GM20000 (cell line): Measurements from ENCODE around the gene SCAMP4.

Source experiments
- DNase-seq: peaks from one replicate; pipeline ENCODE4 v3.0.0; 2012; ENCODE audit warnings: low spot score
- CTCF ChIP-seq: IDR thresholded peaks from 2 replicates; pipeline ENCODE4 v1.5.1; 2012; ENCODE audit warnings: mild to moderate bottlenecking, control low read depth; ENCODE audit errors: extremely low read depth, missing control alignments

Gene SCAMP4

GRCh38 chr19:1924320-1924961 is 19.2 kb downstream of the SCAMP4 start:
- DNase-seq, result no peak
- no peak for TF ChIP-seq CTCF

- no peak for DNase-seq
- TF ChIP-seq CTCF, result no peak
Measured at GRCh38 chr19:1925544-1925943, 20.3 kb downstream of the SCAMP4 start.

- peak; percentile 83 for TF ChIP-seq CTCF
- DNase-seq, result peak; percentile 90
Measured at GRCh38 chr19:1929021-1929742, 24.0 kb downstream of the SCAMP4 start.

GRCh38 chr19:1931445-1931844 is 26.2 kb downstream of the SCAMP4 start:
- no peak for DNase-seq
- TF ChIP-seq CTCF, result no peak

GRCh38 chr19:1932395-1932794 is 27.2 kb downstream of the SCAMP4 start:
- no peak for DNase-seq
- TF ChIP-seq CTCF, result no peak

GRCh38 chr19:1933244-1933643 is 28.0 kb downstream of the SCAMP4 start:
- TF ChIP-seq CTCF, result no peak
- no peak for DNase-seq

GRCh38 chr19:1933942-1934341 is 28.7 kb downstream of the SCAMP4 start:
- TF ChIP-seq CTCF, result no peak
- no peak for DNase-seq
